CD8-positive, alpha-beta memory T cell (primary cell): ENCODE data around the gene HNRNPH3. TPM values are rescaled to one million over a fixed set of nuclear protein-coding genes. Genes with fewer than 3 reads are reported as not detected.
"Not testable (repeated sequence)": the region's sequence is repeated elsewhere in the genome, so short reads cannot be mapped to it uniquely, and the experiment has no call there.

ENCODE experiments used
- CTCF ChIA-PET: fragments of 350-600 bp; sonication (Branson Sonifier 250); formaldehyde crosslinking; loops from one replicate; lab custom pipeline; 2021; ENCODE audit warnings: antibody characterized with exemption; lab: Charles Lee
- POLR2A ChIA-PET: fragments of 350-600 bp; sonication (Branson Sonifier 250); formaldehyde crosslinking; loops from one replicate; lab custom pipeline; 2021; ENCODE audit warnings: antibody characterized with exemption; lab: Charles Lee
- DNase-seq, 5 donors: peaks; one replicate each; pipeline versions ENCODE4 v3.0.0 to v3.0.0-alpha.2; 2020 to 2022; ENCODE audit warnings: mixed read lengths in 1 of 5
- H3K27ac ChIP-seq: one replicate; pipeline ENCODE4 v1.7.0; 2013; ENCODE audit warnings: low read depth, mild to moderate bottlenecking, low read length, moderate library complexity
- H3K27me3 ChIP-seq: 2 replicates; pipeline ENCODE4 v1.7.0; 2013; ENCODE audit warnings: low read length, mild to moderate bottlenecking; ENCODE audit not compliant: insufficient read depth, poor library complexity, severe bottlenecking
- H3K36me3 ChIP-seq: 2 replicates; pipeline ENCODE4 v1.7.0; 2013; ENCODE audit warnings: mild to moderate bottlenecking, low read length, moderate library complexity; ENCODE audit not compliant: insufficient read depth
- H3K4me1 ChIP-seq: 2 replicates; pipeline ENCODE4 v1.7.0; 2013; ENCODE audit warnings: mild to moderate bottlenecking, low read length, moderate library complexity; ENCODE audit not compliant: insufficient read depth
- H3K4me3 ChIP-seq: 2 replicates; pipeline ENCODE4 v1.7.0; 2013; ENCODE audit warnings: mild to moderate bottlenecking, low read length
- H3K9me3 ChIP-seq: 2 replicates; pipeline ENCODE4 v1.7.0; 2013; ENCODE audit warnings: mild to moderate bottlenecking, low read length
- H3K27ac Mint-ChIP-seq, 8 donors: one replicate each; pipeline ENCODE4 v1.8.0; 2020 to 2021; ENCODE audit warnings: mixed read lengths in 8 of 8, mild to moderate bottlenecking in 6 of 8, inconsistent platforms in 3 of 8, moderate library complexity in 3 of 8
- H3K27me3 Mint-ChIP-seq, 2 donors: one replicate each; pipeline ENCODE4 v1.8.0; 2020 to 2021; ENCODE audit warnings: mixed read lengths in 2 of 2, mild to moderate bottlenecking in 1 of 2, moderate library complexity in 1 of 2
- H3K36me3 Mint-ChIP-seq, 3 donors: one replicate each; pipeline ENCODE4 v1.8.0; 2020 to 2021; ENCODE audit warnings: mixed read lengths in 3 of 3, inconsistent platforms in 1 of 3, mild to moderate bottlenecking in 1 of 3
- H3K4me1 Mint-ChIP-seq, 3 donors: one replicate each; pipeline ENCODE4 v1.8.0; 2020 to 2021; ENCODE audit warnings: mixed read lengths in 3 of 3, inconsistent platforms in 1 of 3, mild to moderate bottlenecking in 1 of 3
- H3K4me3 Mint-ChIP-seq, 7 donors: one replicate each; pipeline ENCODE4 v1.8.0; 2020 to 2021; ENCODE audit warnings: mixed read lengths in 7 of 7, mild to moderate bottlenecking in 6 of 7, moderate library complexity in 4 of 7, inconsistent platforms in 2 of 7
- H3K9me3 Mint-ChIP-seq, 5 donors: one replicate each; pipeline ENCODE4 v1.8.0; 2020 to 2022; ENCODE audit warnings: mixed read lengths in 5 of 5, mild to moderate bottlenecking in 3 of 5, moderate library complexity in 2 of 5, inconsistent platforms in 1 of 5
- polyA plus RNA-seq: library from polyadenylated mRNA; unstranded; fragments of 300-500 nt; fragmentation: Illumina TruSeq; gene quantifications from one replicate; pipeline ENCODE4 v1.2.3, GENCODE V29; 2021
- total RNA-seq, 2 experiments: library from RNA; stranded (reverse); gene quantifications; one replicate each; pipeline ENCODE4 v1.2.3, GENCODE V29; 2021

The HNRNPH3 gene
- total and polyA plus RNA-seq, 3 experiments from 2014 or later, result 145 to 171 (median 170) TPM

- H3K27ac ChIP-seq, H3K4me1 Mint-ChIP-seq, H3K9me3 ChIP-seq, POLR2A ChIA-PET, DNase-seq, H3K27me3 ChIP-seq, H3K36me3 ChIP-seq, H3K4me3 ChIP-seq, H3K27ac Mint-ChIP-seq, CTCF ChIA-PET, H3K36me3 Mint-ChIP-seq, H3K9me3 Mint-ChIP-seq, H3K4me1 ChIP-seq, H3K27me3 Mint-ChIP-seq, H3K4me3 Mint-ChIP-seq: not testable (repeated sequence)
Observed at GRCh38 chr10:68324396-68324795, 7.5 kb upstream of the HNRNPH3 start.

GRCh38 chr10:68327889-68328786 lies 3.7 kb upstream of the HNRNPH3 start:
- Mint-ChIP-seq H3K27ac (peak overlapping the region in 1 of 8 donors; percentile 47), H3K9me3 (peaks cover 0 to 3% (median 0%) of the 10 kb centered on the region in 5 donors), H3K36me3 (peaks cover 0 to 19% (median 0%) of the 10 kb centered on the region in 3 donors), H3K27me3 (peaks cover 0 to 6% of the 10 kb centered on the region in 2 donors), H3K4me1 (peaks cover 9 to 24% (median 14%) of the 10 kb centered on the region in 3 donors), H3K4me3 (peak overlapping the region in 1 of 7 donors; percentile 0)
- POLR2A ChIA-PET, result interaction anchor here (0.6 to 0.7 kb wide), 2 partner anchors 19 to 93 kb away, joined by 3 to 4 read pairs; no protein-coding TSS in a partner anchor
- Histone ChIP-seq H3K27ac (no peak overlapping the region), H3K36me3 (no peaks in the 10 kb centered on the region), H3K27me3 (no peaks in the 10 kb centered on the region), H3K4me1 (peaks cover 9% of the 10 kb centered on the region), H3K9me3 (no peaks in the 10 kb centered on the region), H3K4me3 (no peak overlapping the region)
- CTCF ChIA-PET, result no interaction called here
- no peak for DNase-seq

GRCh38 chr10:68329506-68329861 lies 2.4 kb upstream of the HNRNPH3 start:
- POLR2A ChIA-PET, result no interaction called here
- peak overlapping the region in 2 of 8 donors; percentile 14 to 51 for H3K27ac Mint-ChIP-seq

GRCh38 chr10:68330852-68331454 lies 911 bp upstream of the HNRNPH3 start:
- ChIA-PET POLR2A (interaction anchor here (1.0 to 2.5 kb wide), 8 partner anchors 17 to 567 kb away, joined by 3 to 23 read pairs (median 7); partner anchors contain the start of genes RUFY2 and SIRT1), CTCF (interaction anchor here (1.8 kb wide), 1 partner anchor 476 kb away, joined by 4 read pairs; no protein-coding TSS in a partner anchor)
- peaks cover 0 to 3% (median 0%) of the 10 kb centered on the region in 5 donors for H3K9me3 Mint-ChIP-seq
- peak overlapping the region; percentile 96 to 100 (median 100) for H3K4me3 Mint-ChIP-seq
- Histone ChIP-seq H3K27me3 (no peaks in the 10 kb centered on the region), H3K4me1 (peaks cover 16% of the 10 kb centered on the region), H3K36me3 (no peaks in the 10 kb centered on the region), H3K27ac (peak overlapping the region; percentile 96), H3K9me3 (no peaks in the 10 kb centered on the region), H3K4me3 (peak overlapping the region; percentile 95)
- H3K27ac Mint-ChIP-seq, result peak overlapping the region; percentile 98 to 100 (median 100)
- peaks cover 0 to 31% (median 2%) of the 10 kb centered on the region in 3 donors for H3K36me3 Mint-ChIP-seq
- no peak for DNase-seq
- peaks cover 32 to 51% (median 39%) of the 10 kb centered on the region in 3 donors for H3K4me1 Mint-ChIP-seq
- peaks cover 0 to 6% of the 10 kb centered on the region in 2 donors for H3K27me3 Mint-ChIP-seq

More at GRCh38 chr10:68329506-68329861, 2.4 kb upstream of the HNRNPH3 start:
- peaks cover 12% of the 10 kb centered on the region for H3K4me1 ChIP-seq
- H3K4me3 Mint-ChIP-seq, result peak overlapping the region in 1 of 7 donors; percentile 76
- peaks cover 0 to 6% of the 10 kb centered on the region in 2 donors for H3K27me3 Mint-ChIP-seq
- CTCF ChIA-PET, result no interaction called here
- H3K4me3 ChIP-seq, result no peak overlapping the region
- no peak overlapping the region for H3K27ac ChIP-seq
- H3K27me3 ChIP-seq, result no peaks in the 10 kb centered on the region
- DNase-seq, result no peak
- peaks cover 18 to 36% (median 25%) of the 10 kb centered on the region in 3 donors for H3K4me1 Mint-ChIP-seq
- peaks cover 0 to 26% (median 0%) of the 10 kb centered on the region in 3 donors for H3K36me3 Mint-ChIP-seq
- no peaks in the 10 kb centered on the region for H3K36me3 ChIP-seq
- no peaks in the 10 kb centered on the region for H3K9me3 ChIP-seq
- peaks cover 0 to 3% (median 0%) of the 10 kb centered on the region in 5 donors for H3K9me3 Mint-ChIP-seq

GRCh38 chr10:68332259-68333057 lies 594 bp downstream of the HNRNPH3 start, which contains the start of gene PBLD:
Gene PBLD (minus strand): TSS chr10:68332928. CDS start chr10:68306844, 26,084 bp downstream.
- H3K4me1 Mint-ChIP-seq, result peaks cover 44 to 66% (median 54%) of the 10 kb centered on the region in 3 donors
- DNase-seq, result peak; percentile 38 to 73 (median 56)
- peaks cover 0 to 6% of the 10 kb centered on the region in 2 donors for H3K27me3 Mint-ChIP-seq
- POLR2A ChIA-PET, result interaction anchor here (0.5 to 2.5 kb wide), 21 partner anchors 9 to 709 kb away, joined by 3 to 23 read pairs (median 5); partner anchors contain the start of genes DDX21, RUFY2 and SIRT1
- H3K9me3 Mint-ChIP-seq, result peaks cover 0 to 3% (median 0%) of the 10 kb centered on the region in 5 donors
- H3K4me3 ChIP-seq, result peak within 1 kb of the TSS; percentile 95
- no peaks in the 10 kb centered on the region for H3K9me3 ChIP-seq
- peak within 1 kb of the TSS; percentile 96 for H3K27ac ChIP-seq
- H3K4me3 Mint-ChIP-seq, result peak within 1 kb of the TSS; percentile 96 to 100 (median 100)
- peaks cover 31% of the 10 kb centered on the region for H3K4me1 ChIP-seq
- H3K27ac Mint-ChIP-seq, result peak within 1 kb of the TSS; percentile 98 to 100 (median 100)
- no peaks in the 10 kb centered on the region for H3K36me3 ChIP-seq
- CTCF ChIA-PET, result interaction anchor here (0.7 to 4.9 kb wide), 6 partner anchors 10 to 477 kb away, joined by 3 to 18 read pairs (median 4); no protein-coding TSS in a partner anchor
- no peaks in the 10 kb centered on the region for H3K27me3 ChIP-seq
- peaks cover 0 to 39% (median 4%) of the 10 kb centered on the region in 3 donors for H3K36me3 Mint-ChIP-seq

- H3K4me1 Mint-ChIP-seq, result peaks cover 49 to 71% (median 60%) of the 10 kb centered on the region in 3 donors
- Histone ChIP-seq H3K27me3 (no peaks in the 10 kb centered on the region), H3K9me3 (no peaks in the 10 kb centered on the region), H3K4me3 (peak overlapping the region; percentile 95), H3K27ac (peak overlapping the region; percentile 96), H3K4me1 (peaks cover 36% of the 10 kb centered on the region), H3K36me3 (no peaks in the 10 kb centered on the region)
- H3K36me3 Mint-ChIP-seq, result peaks cover 0 to 44% (median 4%) of the 10 kb centered on the region in 3 donors
- H3K27ac Mint-ChIP-seq, result peak overlapping the region; percentile 98 to 100 (median 100)
- peaks cover 0 to 6% of the 10 kb centered on the region in 2 donors for H3K27me3 Mint-ChIP-seq
- peak overlapping the region; percentile 96 to 100 (median 100) for H3K4me3 Mint-ChIP-seq
- H3K9me3 Mint-ChIP-seq, result peaks cover 0 to 3% (median 0%) of the 10 kb centered on the region in 5 donors
- POLR2A ChIA-PET, result interaction anchor here (0.5 to 2.5 kb wide), 10 partner anchors 8 to 569 kb away, joined by 3 to 23 read pairs (median 6); partner anchors contain the start of gene SIRT1
- no peak for DNase-seq
- CTCF ChIA-PET, result interaction anchor here (0.9 to 4.9 kb wide), 4 partner anchors 9 to 74 kb away, joined by 3 to 18 read pairs (median 5); partner anchors contain the start of gene RUFY2
Observed at GRCh38 chr10:68333058-68333395, 1.2 kb downstream of the HNRNPH3 start.
